GM21717 (cell line): ENCODE measurements around the gene LDB2.

Source experiments
- ATAC-seq: cut with Tn5 transposase; IDR thresholded peaks from one replicate; pipeline ENCODE4 v1.9.1; 2021; ENCODE audit warnings: mild to moderate bottlenecking, moderate library complexity; ENCODE audit not compliant: unreplicated experiment

LDB2 gene

DNA sequence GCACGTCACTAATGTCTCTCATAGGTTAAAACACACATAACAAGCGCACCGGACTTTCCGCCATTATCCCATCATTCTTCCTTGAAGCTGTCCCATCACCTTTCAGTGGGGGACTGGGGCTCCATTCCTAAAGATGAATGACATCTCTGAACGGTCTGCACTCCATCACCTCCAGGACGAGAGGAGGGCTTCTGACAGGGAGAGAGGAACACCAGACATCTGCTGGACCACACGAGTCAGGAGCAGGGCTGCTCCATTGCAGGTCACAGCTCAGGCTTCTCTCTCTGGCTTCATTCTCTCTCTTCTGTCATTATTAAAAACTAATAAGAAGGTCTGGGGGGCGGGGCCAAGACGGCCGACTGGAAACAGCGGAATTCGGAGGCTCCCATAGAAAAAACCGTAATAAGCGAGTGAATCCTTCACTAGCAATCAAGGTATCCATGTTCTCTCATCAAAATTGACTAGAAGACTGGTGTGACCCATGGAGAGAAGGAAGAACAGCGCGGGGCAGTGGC is 289.8 kb downstream of the LDB2 start:
- ATAC-seq, result no peak

DNA sequence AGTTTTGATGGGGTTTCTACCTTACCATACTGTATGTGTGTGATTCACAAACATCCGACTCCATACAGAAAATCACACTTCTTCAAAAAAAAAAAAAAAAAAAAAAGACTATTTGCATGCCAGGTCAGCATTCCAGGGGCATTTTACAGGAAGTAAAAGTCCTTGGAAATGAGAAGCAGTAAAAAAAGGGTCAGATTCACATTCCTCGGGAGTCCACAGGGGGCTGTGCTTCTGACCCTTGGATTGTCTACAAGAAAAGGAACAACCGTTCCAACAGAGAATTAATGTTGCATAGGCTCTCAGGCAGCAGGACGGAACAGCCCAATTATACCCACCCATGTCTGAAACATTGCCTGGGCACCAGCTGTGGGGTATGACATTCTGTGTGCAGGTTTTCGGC is 290.3 kb downstream of the LDB2 start:
- ATAC-seq, result no peak

- no peak for ATAC-seq
Measured at GRCh38 chr4:16607241-16608066, 291.0 kb downstream of the LDB2 start.

DNA sequence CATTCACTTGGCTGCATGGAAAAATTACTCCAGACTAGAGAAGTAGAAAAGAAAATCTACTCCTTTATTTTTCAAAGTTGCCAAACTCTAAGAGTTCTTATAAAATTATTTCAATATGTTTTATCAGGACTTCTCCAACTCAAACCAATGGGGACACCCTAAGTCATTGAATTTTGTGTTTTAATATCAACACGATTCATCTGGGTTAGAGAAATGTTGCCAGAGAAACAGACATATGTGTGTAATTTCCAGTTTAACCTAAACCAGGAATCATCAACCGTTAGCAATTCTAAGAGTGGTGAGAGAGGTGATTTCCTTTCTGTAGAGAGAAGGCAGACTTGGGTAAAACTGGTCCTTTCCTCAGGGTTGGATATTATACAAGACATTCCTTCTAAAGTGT is 291.8 kb downstream of the LDB2 start:
- no peak for ATAC-seq

DNA sequence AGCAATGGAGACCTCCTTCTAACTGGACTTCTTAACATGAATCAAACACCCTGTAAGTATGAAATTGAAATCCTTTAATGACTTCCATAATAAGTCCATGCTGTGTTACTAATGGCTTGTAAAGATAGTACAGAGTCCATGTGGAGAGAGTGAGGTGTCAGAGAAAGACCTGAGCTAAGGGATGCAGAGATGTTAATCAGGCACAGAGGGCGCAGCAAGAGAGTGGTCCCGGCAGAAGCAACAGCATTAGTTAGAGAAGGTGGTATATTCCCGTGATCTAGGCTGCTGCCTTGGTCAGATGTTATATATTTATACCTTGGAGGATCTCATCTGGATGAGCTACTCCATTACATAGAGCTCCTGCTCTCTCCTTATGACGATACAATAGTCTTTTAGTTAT is 295.3 kb downstream of the LDB2 start:
- no peak for ATAC-seq

DNA sequence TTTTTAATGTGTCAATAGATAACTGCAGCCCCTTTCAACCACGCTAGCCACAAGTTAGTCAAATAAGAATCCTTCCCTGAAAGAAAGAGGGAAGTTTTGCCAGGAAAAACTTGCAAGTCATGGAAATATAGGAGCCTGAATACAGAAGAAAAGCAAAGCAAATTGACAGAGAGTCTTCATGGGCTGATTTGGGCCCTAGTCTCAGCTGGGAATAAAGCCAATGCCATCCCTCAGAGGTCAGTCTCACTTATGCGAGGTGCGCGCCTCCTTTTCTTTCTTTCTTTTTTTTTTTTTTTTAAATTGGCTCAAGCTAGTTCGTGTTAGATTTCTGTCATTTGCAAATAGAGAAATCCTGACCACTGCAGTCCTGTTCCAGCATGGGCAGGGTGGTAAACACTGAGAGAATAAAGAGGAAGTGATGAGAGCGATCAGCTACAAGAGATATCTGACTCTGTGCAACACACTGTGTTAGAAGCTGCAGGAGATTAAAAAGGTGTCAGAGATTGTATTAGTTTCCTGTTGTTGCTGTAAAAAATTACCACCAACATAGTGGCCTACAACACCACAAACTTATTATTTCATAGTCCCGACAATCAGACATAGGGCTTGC is 299.7 kb downstream of the LDB2 start:
- ATAC-seq, result no peak

DNA sequence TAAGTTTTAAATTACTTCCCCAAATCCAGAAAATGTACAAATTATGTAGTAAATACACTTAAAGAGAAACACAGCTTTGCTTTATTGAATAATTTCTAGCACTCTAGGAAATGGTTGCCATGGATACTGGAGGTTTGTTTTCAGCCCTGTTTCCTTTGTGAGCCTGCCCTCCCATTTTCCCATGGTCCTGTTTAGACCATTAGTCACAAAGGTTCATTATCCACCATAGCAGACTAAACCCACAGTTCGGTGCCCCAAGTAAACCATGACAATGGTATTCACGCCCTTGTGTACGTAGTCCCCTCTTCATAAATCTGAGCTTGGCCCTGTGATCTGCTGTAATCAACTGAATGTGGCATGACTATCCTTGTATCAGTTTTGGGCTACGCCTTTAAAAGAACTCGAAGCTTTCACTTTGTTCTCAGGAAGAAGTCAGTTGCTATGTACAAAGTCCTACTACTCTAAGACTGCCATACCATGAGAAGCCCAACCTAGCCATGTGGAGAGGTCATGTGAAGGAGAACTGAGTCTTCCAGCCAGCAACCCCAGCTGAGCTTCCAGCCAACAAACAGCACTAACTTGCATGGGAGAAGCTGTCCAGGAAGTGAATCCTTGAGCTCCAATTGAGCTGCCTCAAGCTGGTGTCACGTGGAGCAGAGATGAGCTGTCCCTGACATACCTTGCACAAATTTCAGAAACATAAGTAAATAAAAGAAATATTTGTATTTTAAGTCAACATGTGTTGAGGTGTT is 300.4 kb downstream of the LDB2 start:
- no peak for ATAC-seq

DNA sequence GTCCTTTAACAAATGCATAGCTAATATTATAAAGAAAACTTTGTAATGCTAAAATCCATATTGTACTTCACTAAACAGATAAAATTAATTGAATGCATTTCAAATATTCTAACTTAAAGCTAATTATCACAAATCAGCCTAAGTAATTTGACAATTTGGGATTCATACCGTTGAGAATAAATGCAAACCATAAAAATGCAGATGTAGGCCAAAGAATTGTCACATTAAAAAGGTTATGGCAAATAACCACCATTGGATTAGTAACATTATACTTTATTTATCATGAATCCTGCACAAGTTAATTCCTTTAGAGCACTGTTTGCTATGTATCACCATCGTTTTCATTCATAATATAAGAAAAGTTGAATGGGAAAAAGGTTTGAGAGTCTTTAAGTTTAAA is 301.0 kb downstream of the LDB2 start:
- ATAC-seq, result no peak

DNA sequence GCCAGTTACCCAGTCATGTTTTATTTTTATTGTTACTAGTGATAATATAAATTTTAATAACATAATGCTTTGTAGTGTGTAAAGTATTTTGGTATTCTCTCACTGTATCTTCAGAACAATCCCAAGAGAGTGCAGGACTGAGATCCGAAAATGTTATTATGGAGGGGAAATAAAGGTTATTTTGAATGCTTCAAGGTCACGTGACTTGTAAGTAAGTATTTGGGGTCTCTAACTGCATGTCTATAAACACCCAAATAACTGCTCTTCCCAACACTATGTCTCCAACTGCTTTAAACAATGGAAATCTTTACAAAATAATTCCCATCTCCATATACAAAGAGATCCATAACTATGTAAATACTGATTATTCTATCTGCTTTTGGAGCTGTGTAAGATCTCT is 302.2 kb downstream of the LDB2 start:
- ATAC-seq, result no peak

DNA sequence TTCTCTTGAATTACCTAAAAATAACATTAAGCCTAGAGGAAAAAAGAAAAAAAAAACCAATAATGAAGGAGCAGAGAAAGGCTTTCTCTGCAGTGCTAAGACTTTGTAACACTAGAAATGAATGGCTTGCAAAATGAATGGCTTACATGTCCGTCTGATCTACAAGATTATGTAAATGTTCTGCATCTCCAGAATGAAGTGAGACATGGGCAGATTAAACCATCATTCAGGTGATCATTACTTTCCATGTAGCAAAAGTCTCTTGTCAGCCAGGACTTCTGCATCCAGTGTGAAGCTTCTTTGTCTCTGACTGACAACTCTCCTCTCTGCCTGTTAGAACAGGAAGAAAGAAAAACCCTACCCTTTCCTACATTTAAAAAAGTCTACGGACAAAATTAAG is 304.3 kb downstream of the LDB2 start:
- ATAC-seq, result no peak

DNA sequence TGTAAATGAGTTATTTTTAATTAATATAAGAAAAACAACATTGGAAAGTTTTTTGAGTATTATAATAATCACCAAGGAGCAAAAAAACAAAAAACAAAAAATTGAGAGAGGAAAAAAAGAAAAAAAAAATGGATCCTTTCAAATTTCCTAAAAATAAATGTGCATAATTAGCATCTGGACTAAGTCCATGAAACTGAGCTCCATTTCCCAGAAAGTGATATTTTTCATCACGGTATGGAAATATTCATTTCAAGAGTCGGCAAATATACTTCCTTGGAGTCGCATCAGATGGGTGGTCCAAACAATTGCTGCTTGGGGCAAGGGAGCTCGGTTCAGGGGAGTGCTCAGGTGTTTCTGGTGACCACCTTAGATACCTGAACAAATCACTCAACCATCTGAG is 305.1 kb downstream of the LDB2 start:
- ATAC-seq, result no peak

- ATAC-seq, result no peak
Measured at GRCh38 chr4:16591272-16591826, 307.1 kb downstream of the LDB2 start.

- no peak for ATAC-seq
Measured at GRCh38 chr4:16590797-16591196, 307.6 kb downstream of the LDB2 start.

GRCh38 chr4:16588651-16589050 is 309.8 kb downstream of the LDB2 start:
- no peak for ATAC-seq

- ATAC-seq, result no peak
Measured at GRCh38 chr4:16588149-16588548, 310.3 kb downstream of the LDB2 start.

DNA sequence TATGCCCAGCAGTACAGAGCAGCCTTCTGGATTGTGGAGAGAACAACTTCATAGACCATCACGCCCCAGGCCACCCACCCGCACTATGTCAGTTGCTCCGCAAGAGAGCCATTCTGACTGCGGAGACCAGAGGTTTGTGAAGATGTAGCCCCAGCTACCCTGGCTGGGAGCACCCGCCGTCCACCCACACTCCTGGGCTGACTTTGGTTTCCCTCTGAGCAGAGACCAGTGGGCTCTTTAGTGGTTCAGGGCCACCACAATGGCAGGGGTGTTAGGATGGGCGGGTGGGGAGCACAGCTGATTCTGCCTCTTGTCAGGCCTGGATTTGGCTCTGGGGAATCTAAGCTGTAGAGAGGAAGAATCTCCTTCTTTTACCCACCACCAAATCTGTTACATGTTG is 313.4 kb downstream of the LDB2 start:
- ATAC-seq, result no peak

GRCh38 chr4:16583764-16584163 is 314.7 kb downstream of the LDB2 start:
- no peak for ATAC-seq

- ATAC-seq, result no peak
Measured at GRCh38 chr4:16582526-16582925, 315.9 kb downstream of the LDB2 start.

DNA sequence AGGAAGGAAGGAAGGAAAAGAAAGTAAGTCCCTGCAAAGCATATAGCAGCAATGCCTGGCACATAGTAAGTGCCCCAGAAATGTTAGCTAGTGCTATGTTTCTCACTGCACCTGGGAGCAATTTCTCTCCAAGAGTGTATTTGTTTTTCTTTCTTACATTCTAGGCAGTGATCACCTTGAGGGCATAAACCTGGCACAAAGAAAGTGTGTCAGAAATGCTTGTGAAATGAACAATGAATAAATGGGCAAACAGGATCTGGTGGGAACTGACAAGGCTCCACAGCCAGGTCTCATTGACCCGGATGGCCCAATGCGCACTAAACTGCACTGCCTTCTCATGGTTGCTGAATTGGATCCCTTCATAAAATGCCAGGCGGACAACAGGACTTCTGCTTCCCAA is 316.4 kb downstream of the LDB2 start:
- ATAC-seq, result no peak

DNA sequence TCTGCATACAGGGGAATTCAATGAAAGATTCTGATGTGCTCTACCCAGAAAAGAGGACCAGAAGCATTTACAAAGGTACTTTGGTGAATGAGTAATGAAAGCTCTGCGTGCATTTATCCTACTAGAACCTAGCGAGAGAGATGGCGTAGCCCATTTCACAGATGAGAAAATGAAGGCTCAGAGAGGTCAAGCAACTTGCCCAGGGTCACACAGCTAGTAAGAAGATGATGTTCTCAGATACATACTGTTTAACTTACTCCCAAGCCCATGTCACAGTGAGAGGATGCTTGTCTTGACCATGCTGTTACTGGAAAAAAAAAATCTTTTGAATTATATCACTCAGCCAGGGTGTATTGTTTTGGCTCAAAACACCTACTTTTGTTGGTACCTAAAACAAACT is 317.3 kb downstream of the LDB2 start:
- ATAC-seq, result no peak

- ATAC-seq, result no peak
Measured at GRCh38 chr4:16580514-16580913, 317.9 kb downstream of the LDB2 start.
